GM21528 (cell line): ENCODE measurements around the gene HOGA1.
"Not testable (repeated sequence)": the region's sequence is repeated elsewhere in the genome, so short reads cannot be mapped to it uniquely, and the experiment has no call there.

Experiments
- ATAC-seq: cut with Tn5 transposase; IDR thresholded peaks from one replicate; pipeline ENCODE4 v1.9.1; 2021; ENCODE audit warnings: mild to moderate bottlenecking, moderate library complexity; ENCODE audit not compliant: unreplicated experiment, low FRiP score

Gene HOGA1

GRCh38 chr10:97642471-97643159 lies 58.4 kb downstream of the HOGA1 start:
- ATAC-seq: not testable (repeated sequence)

GRCh38 chr10:97643441-97643985 lies 59.3 kb downstream of the HOGA1 start:
- ATAC-seq: no peak

- no peak for ATAC-seq
These were observed 60.7 kb downstream of the HOGA1 start for GRCh38 chr10:97644936-97645335.

- no peak for ATAC-seq
These were observed 63.4 kb downstream of the HOGA1 start for GRCh38 chr10:97647556-97647955.

GRCh38 chr10:97648562-97649404 lies 64.6 kb downstream of the HOGA1 start:
- ATAC-seq: peak; percentile 85

GRCh38 chr10:97649405-97649750 lies 65.2 kb downstream of the HOGA1 start:
- ATAC-seq: not testable (repeated sequence)

GRCh38 chr10:97650726-97651125 lies 66.5 kb downstream of the HOGA1 start:
- ATAC-seq: no peak

- no peak for ATAC-seq
These were observed 67.6 kb downstream of the HOGA1 start for GRCh38 chr10:97651773-97652172.

GRCh38 chr10:97656777-97657176 lies 72.6 kb downstream of the HOGA1 start:
- no peak for ATAC-seq

- ATAC-seq: no peak
These were observed 75.4 kb downstream of the HOGA1 start for GRCh38 chr10:97659589-97659988.
